ENCODE results near the gene PLCL2. TPM values are rescaled to one million over a fixed set of nuclear protein-coding genes. Genes with fewer than 3 reads are reported as not detected.
A peak's percentile ranks its signal among the peaks of the same experiment; 100 is the strongest.

The PLCL2 gene
- total RNA-seq, 1 experiment from 2014 or later = 32.1 TPM

DNA sequence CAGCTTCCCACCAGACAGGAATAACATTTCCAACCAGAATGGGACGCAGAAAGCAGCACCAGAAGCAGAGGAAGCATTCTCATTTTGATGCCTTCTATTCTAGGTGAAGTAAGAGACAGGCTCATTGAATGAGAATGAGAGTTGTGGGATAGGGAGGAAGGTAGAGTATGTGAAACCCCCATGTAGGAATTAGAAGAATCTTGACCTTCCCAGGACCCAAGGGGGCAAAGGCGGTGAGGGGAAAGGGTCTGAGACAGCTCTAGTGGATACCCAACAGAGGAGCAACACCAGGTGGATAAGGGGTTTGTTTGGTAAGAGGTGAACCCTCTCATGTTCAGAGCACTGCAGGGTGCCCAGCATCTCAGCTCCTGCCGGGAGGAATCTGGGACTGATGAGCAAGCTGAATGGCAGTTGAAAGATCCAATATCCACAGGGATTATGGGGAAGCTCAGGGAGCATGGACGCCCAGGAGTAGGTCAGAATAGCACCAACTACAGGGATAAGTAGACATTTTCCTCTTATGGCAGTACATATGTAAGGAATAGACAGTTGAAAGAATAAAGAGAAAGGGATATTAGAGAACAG is 77.0 kb downstream of the PLCL2 start:
- Histone ChIP-seq H3K23ac (ENCODE audit: insufficient read length, low read depth, low read length) (no peak overlapping the region), H2BK20ac (ENCODE audit: low read depth, low read length, poor library complexity, severe bottlenecking) (no peak overlapping the region), H3T11ph (ENCODE audit: low read length) (no peak overlapping the region), H2BK12ac (ENCODE audit: insufficient read length, low read depth, low read length) (no peak overlapping the region), H3K27me3 (ENCODE audit: insufficient read depth, low read length) (no peaks in the 10 kb centered on the region), H3K27ac (ENCODE audit: insufficient read length, low read depth, low read length) (no peak overlapping the region), H3K18ac (ENCODE audit: insufficient read length, low read depth, low read length) (no peak overlapping the region), H3K4me2 (ENCODE audit: insufficient read depth, insufficient read length, low read length) (no peak overlapping the region), H2BK15ac (ENCODE audit: low read depth, low read length) (no peak overlapping the region), H2BK5ac (ENCODE audit: insufficient read length, low read length) (no peak overlapping the region), H2AK5ac (ENCODE audit: insufficient read length, low read length) (no peak overlapping the region), H3K9ac (ENCODE audit: extremely low read depth, insufficient read length, low read length) (no peak overlapping the region), H3K56ac (ENCODE audit: insufficient read length, low read depth, low read length) (no peak overlapping the region), H2AFZ (ENCODE audit: low read length) (no peak overlapping the region), H3K14ac (ENCODE audit: insufficient read depth, low read length) (no peak overlapping the region), H3K79me1 (ENCODE audit: insufficient read depth, low read depth, low read length, poor library complexity, severe bottlenecking) (no peaks in the 10 kb centered on the region), H4K91ac (ENCODE audit: insufficient read length, low read depth, low read length) (no peak overlapping the region), H3K4me1 (ENCODE audit: insufficient read depth, low read length) (peaks cover 7% of the 10 kb centered on the region; the same call in 1 of the 2 replicates), H2BK120ac (ENCODE audit: low read depth, low read length, poor library complexity, severe bottlenecking) (no peak overlapping the region), H3K23me2 (ENCODE audit: insufficient read length, low read depth, low read length, poor library complexity, severe bottlenecking) (no peaks in the 10 kb centered on the region), H4K5ac (ENCODE audit: insufficient read length, low read depth, low read length) (no peak overlapping the region), H3K9me3 (ENCODE audit: control insufficient read depth, low read depth, low read length) (no peaks in the 10 kb centered on the region), H3K4ac (ENCODE audit: low read depth, low read length) (no peak overlapping the region), H4K20me1 (ENCODE audit: control insufficient read depth, insufficient read depth, insufficient read length) (no peaks in the 10 kb centered on the region), H3K79me2 (ENCODE audit: insufficient read depth, low read length) (no peaks in the 10 kb centered on the region), H4K8ac (replicated peaks; ENCODE audit: insufficient read length, low read depth, low read length) (no peak overlapping the region)
- TF ChIP-seq, protein P1, sequence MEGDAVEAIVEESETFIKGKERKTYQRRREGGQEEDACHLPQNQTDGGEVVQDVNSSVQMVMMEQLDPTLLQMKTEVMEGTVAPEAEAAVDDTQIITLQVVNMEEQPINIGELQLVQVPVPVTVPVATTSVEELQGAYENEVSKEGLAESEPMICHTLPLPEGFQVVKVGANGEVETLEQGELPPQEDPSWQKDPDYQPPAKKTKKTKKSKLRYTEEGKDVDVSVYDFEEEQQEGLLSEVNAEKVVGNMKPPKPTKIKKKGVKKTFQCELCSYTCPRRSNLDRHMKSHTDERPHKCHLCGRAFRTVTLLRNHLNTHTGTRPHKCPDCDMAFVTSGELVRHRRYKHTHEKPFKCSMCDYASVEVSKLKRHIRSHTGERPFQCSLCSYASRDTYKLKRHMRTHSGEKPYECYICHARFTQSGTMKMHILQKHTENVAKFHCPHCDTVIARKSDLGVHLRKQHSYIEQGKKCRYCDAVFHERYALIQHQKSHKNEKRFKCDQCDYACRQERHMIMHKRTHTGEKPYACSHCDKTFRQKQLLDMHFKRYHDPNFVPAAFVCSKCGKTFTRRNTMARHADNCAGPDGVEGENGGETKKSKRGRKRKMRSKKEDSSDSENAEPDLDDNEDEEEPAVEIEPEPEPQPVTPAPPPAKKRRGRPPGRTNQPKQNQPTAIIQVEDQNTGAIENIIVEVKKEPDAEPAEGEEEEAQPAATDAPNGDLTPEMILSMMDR (conservative IDR thresholded peaks at IDR 0.05) = no peak
- Mint-ChIP-seq H3K4me1 (peaks cover 24 to 25% of the 10 kb centered on the region in 2 experiments), H3K27me3 (ENCODE audit: low read depth) (no peaks in the 10 kb centered on the region; the same call in 1 of the 2 replicates), H3K4me3 (no peak overlapping the region), H3K36me3 (ENCODE audit: insufficient read depth in 1 of 3, low read depth in 3 of 3) (0 out of 7 replicates have a peak, but pooled peaks cover 0 to 3% (median 0%) of the 10 kb centered on the region in 3 experiments), H3K9me3 (peaks cover 0 to 3% of the 10 kb centered on the region in 2 experiments; a peak in 2 of 5 replicates), H3K27ac (peak overlapping the region in 2 of 3 experiments; percentile 38 to 66; a peak in 4 of 7 replicates)
- DNase-seq = peak; percentile 37
- WGBS (ENCODE audit: extremely low coverage, insufficient read length, low lambda C conversion rate) = no CpG with 5 or more reads among the region's 4 CpGs
